NCI-H1436 (cell line): ENCODE measurements around the gene CHST14.
"Not testable (repeated sequence)": the region's sequence is repeated elsewhere in the genome, so short reads cannot be mapped to it uniquely, and the experiment has no call there.

Experiments
- DNase-seq: peaks from one replicate; lab custom pipeline; 2025; lab: John Stamatoyannopoulos, UW

The CHST14 gene

DNA sequence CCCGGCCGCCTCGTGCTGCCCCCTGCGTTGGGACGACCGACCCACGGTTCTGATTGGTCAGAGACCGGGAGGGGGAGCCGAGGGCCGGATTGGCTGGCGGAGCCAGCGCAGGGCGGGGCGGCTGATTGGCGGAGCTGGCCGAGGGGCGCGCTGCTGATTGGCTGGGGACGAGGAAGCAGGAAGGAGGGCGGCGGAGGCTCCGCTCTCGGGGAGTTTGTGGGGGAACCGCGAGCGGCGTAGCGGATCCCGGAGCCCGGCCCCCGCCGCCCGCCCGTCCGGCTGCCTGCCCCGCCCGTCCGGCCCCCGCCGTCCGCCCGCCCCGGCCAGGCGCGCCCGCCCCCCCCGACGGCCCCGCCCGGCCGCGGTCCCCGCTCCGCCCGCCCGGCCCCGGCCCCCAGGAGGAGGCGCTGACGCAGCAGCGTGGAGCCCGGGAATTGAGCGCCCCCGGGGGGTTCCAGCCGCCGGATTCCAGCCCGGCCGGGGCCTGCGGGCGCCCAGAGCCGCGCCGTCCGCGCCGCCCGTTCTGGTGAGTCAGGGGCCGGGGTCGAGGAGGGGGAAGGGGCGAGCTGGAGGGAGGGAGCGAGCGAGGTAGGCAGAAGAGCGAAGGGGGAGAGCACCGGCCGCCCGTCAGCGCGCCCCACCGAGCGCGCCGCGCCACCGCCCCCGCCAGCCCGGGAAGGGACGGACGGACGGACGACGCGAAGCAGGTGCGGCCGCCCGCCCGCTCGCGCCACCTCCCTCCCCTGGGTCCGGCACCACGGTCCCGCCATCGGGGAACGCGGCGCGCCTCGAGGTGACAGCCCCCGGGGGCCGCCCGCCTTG lies 29.8 kb upstream of the CHST14 start, which contains the start of gene BAHD1:
BAHD1 (plus strand) TSS at position 211 of the 822 bp plus-strand sequence. CDS start 17,512 bp downstream, outside the sequence.
- DNase-seq, result peak; percentile 89

DNA sequence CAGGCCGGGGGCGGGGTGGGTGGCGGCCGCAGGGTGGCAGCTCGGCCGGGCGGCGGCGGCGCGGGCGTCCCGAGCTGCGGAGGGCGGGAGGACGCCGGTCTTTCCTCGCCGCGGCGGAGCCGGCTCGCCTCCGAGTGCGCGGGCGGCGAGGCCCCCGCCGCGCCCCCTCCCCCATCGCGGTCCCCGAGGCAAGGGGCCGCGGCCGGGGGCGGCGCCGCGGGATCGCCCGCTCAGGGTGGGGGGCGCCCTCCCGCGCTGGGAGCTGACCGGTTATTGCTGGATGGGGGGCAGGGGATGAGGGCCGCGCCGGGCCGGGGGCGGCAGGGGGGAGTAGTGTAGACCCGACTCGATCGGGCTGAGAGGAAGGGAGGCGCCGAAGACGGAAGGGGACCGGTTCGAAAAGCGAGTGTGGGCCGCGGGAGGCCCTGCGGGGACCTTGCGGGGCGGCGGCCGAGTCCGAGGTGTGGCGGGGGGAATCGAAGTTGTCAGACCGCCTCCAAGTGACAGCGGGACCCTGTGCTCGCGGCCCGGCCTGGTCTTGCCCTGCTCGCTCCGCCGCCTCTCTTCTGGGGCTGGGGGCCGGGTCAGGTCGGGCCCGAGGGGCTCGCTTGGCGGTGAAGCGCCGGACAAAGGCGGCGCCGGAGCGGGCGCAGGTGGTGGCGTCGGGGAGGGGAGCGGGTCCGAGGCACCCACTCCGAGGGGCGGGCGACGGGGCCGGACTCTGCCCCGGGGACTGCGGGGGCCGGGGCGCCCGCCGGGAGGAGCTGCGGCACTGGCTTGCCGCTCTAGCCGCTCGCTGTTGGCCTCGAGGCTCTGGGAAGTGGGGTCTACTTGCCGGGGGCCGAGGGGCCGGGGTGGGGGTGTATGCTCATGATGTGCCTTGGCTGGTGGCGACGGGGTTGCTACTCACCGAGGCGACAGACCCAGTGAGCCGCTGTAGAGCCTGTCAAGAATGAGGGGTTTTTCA lies 28.9 kb upstream of the CHST14 start:
- DNase-seq, result no peak

DNA sequence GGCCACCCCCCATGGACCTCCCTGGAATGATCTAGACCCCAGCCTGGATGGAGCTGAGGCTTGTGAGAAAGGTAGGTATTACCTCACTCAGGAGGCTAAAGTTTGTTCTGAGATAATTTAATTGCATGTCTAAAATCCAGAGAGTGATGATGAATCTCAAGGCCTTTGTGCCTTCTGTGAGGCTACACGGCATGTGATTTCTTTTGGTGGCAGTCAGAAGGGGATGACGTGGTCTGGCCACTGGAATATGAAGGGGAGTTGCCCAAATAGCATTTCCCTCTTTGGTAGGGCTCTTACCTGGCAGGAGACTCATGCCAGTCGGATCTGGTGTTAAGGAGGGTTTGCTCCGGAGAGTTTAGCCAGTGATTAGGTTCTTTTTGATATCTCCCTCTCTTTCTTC lies 27.5 kb upstream of the CHST14 start:
- no peak for DNase-seq

DNA sequence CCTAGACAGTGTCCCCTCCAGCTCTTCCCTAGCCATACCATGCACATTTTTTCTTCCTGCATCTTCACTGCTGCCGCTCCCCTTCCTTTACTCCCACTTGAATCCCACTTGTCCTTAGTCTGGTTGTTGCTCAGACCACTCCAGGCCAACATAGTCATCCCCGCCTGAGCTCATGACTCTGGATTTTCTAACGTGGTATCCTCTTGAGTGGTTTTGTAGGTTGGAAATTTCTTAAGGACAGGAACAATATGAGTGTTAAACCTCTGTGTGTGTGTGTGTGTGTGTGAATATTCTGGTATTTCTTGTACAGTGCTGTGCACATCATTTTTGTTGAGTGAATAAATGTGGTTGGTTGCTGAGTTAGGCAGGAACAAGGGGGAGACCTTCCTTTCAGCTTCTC lies 26.9 kb upstream of the CHST14 start:
- no peak for DNase-seq

DNA sequence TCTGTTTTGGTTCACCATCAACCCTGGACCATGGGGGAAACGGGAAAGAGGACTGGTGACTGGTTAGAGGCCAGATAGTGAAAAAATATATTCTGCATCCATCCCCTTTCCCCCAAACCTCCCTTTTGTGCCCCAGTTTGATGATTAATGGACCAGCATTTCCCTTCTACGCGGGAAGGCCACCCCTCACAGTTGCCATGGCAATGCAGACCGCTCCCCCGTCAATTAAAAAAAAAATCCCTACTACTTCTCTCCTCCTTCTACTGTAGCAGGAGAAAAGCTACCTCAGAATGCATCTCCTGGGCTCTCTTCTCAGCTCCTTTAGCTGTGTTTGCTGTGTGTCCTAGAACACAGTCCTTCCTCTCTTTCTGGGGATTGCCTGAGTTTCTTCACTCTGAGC lies 26.0 kb upstream of the CHST14 start:
- DNase-seq, result no peak

DNA sequence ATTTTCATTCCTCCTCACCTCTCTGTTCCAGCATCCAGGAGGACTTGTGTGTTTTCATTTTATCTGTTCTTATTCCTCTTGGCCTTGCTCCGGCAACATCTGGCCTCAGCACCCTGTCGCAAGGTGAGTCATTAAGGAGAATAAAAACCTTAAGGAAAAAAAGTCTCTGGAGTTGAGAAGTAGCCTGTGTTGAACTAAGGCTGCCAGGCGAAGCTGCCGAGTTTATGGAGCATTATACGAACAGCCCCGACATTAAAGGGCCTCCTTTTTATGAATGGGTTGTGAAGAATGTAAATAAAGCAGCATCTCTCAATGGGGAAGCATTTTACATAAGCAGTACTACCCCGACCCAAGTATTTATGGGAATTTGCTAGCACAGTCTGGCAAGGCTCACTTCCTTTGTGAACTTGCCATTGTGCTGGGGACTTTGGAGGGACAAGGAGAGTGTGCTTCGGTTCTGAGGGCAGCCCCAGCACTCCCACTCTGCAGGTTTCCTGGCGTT lies 25.3 kb upstream of the CHST14 start:
- no peak for DNase-seq

DNA sequence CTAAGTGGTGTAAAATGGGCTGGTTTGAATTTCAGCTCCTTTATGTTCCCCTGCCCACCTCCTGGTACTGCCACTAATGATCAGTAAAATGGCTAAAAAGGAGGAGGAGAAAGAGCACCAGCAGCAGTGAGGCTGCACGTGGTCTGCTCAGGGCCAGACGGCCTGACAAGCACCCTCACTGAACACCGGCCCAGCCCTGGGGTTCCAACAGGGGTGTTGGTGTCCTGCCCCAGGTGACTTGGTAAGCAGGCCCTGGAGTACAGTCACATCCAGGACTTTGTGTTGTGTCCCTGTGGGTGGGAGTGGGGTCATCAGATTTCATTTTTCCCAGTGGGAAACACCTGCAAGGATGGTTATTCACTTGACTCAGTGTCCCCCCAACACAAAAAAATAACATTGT lies 24.6 kb upstream of the CHST14 start:
- DNase-seq, result no peak

DNA sequence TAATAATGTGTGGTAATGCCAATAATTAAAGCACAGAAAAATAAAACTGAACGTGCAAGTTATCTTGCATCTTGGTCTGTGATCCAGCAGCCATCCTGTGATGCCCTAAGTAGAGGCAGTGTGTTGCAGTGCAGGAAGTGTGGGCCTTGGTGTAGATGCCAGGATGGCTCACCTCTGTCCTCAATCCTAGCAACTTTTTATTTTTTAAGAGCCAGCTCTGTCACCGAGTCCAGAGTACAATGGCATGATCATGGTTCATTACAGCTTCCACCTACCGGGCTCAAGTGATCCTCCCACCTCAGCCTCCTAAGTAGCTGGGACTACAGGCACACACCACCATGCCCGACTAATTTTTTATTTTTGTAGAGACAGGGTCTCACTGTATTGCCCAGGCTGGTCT lies 22.4 kb upstream of the CHST14 start:
- DNase-seq, result no peak

DNA sequence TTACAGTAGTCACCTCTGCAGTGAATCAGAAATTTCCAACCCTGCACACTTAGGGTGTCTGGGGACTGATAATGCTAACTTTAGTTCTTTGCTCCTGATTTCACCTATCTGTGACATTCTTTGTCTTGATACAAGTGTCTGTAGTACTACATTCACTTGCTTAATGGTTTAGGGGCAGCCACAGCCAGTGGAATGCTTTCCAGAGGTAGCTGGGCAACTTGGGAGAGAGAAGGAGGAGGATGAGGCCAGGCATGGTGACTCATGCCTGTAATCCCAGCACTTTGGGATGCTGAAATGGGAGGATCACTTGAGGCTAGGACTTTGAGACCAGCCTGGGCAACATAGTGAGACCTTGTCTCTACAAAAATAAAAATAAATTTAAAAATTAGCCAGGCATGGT lies 21.5 kb upstream of the CHST14 start:
- DNase-seq, result no peak

DNA sequence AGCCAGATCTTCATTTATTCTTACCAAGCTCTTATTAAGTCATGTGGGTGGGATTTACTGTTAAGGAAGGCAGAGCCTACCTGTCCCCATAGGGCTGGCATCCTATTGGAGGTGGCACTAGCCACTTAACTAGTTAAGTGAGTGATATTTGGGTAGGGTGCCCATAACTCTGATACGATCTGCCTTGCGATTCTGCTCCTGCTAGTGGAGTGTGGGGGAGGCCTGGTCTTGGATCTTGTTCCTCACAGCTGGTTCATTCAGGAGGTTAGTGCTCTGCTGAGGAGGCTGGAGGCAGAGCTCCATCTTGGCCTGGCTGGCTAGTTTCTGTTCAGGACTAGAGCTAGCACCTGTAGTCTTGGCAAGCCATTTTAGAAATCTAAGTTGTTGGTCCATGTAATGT lies 20.7 kb upstream of the CHST14 start:
- DNase-seq, result no peak

DNA sequence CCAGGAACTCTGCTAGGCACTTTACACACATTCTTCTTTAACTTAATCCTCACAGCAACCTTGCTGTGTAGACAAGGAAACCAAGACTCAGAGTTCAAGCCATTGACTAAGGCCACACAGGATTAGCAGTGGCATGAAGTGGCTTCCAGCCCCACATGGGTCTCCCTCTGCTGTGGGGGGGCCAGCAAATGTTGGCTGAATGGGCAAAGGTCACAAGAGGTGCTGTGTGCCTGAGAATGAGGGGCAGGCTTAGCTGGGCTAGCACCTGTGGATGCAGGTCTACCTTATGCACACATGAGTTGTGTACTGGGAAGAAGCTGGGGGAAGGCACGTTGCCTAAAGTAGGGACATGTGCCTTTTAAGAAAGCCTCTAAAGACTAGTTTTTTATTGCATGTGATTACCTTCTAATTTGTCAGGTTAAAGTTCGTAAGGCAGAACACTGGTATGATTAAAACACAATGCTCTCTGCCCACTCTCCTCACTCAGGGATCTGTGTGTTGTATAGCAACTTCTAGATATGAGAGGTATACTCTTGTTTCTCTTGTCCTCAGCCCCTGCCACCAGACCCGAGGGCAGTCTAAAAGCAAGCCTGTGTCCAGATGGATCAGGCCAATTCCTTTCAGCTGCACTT lies 19.1 kb upstream of the CHST14 start:
- no peak for DNase-seq

DNA sequence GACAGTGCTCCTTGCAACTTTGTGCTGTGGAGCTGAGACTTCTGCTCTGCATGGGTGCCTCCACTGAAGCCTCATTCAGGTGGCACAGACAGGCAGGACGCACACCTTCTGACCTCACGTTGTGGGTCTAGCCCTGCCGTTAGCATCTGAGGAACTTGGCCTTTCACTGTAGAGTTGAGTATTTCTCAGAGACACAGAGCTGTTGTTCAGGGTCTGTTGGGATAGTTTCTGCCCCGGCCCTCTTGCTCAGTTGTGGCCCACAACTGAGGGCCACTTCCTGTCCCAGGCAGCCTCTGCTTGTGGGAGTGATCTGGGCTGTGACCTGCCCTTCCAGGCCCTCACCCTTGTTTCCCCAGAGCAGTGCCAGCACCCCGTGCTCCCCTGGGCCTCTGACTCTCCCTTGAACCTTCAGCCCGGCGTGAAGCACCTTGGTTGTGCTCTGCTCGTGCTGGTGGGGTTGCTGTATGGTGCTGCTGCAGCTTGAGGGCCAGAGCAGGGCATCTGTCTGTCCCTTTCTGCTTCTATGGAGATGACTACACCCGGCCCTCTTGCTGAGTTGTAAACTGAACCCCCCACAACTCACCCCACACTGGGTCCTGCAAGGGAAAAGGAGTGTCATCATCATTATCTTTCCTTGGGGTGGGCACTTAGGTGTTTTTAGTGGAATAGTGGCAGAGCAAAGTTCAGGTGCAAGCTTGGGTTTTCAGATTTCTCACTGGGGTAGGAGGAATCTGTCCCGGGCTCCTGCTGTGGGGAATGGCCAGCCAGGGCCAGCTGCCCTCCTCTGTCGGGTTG lies 18.3 kb upstream of the CHST14 start:
- no peak for DNase-seq

DNA sequence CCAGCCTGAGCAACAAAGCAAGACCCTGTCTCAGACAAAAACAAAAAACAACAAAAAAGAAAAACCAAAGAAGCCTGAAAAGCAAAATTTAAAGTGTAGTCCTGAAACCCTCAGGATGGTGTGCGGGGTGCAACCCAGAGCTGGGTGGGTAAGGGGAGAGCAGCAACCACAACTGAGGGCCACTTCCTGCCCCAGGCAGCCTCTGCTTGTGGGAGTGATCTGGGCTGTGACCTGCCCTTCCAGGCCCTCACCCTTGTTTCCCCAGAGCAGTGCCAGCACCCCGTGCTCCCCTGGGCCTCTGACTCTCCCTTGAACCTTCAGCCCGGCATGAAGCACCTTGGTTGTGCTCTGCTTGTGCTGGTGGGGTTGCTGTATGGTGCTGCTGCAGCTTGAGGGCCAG lies 16.8 kb upstream of the CHST14 start:
- DNase-seq, result not testable (repeated sequence)

DNA sequence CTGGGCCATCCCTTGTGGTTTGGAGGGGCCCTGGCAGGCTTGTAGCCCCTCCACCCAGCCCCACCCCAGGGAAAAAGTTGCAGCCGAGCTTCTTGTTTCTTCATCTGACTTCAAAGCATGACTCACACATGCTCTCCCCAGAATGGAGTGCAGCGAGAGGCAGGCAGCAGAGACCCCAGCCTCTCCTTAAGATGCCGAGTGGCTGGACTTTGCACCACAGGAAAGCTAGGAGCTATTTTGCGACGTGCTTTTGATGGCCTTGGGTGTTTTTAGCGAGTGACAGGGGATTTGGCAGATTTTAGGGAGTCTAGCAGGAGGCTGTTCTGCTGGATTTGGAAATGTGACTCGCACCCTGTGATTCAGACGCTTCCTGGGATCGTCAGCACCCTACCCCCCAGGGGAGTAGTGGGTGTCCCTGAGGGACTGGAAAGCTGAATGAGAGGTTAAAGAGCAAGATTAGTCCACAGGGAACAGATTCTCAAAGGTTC lies 15.8 kb upstream of the CHST14 start:
- DNase-seq, result no peak

DNA sequence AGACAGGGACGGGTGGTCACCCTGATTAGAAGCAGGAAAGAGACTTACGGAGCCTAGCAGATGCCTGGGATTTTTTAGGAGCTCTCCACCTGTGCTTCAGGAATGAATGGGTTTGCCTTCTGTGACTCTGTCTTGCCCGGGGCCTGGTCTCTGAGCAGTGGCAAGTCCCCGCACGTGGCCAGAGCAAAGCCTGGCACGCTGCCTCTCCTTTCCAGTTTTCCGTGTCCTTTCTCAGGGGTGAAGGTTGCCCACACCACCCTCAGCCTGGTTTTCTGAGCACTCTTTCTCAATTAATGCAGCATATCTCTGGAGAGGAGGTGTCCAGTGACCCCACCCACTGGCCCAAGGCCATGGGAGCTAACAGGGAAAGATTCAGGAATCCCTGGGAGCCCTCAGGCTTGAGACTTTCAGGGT lies 14.5 kb upstream of the CHST14 start:
- DNase-seq, result no peak

DNA sequence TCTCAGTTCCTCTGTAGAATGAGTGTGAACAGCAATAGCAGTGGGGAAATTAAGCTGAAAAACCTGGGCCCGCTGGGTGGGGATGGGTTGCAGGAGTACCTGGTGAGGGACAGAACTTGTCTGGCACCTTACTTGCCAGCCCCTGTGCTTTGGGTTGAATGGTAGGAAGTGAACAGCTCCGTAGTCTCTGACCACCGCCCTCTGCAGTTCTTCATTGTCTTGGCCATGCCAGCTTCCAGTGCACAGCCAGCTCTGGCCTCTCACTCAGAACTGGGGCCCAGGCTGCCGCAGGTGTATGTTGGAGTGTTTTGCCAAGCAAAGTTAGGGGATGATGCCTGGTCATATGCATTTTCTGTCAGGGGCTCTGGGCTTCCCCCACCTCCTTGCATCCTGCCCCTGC lies 14.0 kb upstream of the CHST14 start:
- no peak for DNase-seq

DNA sequence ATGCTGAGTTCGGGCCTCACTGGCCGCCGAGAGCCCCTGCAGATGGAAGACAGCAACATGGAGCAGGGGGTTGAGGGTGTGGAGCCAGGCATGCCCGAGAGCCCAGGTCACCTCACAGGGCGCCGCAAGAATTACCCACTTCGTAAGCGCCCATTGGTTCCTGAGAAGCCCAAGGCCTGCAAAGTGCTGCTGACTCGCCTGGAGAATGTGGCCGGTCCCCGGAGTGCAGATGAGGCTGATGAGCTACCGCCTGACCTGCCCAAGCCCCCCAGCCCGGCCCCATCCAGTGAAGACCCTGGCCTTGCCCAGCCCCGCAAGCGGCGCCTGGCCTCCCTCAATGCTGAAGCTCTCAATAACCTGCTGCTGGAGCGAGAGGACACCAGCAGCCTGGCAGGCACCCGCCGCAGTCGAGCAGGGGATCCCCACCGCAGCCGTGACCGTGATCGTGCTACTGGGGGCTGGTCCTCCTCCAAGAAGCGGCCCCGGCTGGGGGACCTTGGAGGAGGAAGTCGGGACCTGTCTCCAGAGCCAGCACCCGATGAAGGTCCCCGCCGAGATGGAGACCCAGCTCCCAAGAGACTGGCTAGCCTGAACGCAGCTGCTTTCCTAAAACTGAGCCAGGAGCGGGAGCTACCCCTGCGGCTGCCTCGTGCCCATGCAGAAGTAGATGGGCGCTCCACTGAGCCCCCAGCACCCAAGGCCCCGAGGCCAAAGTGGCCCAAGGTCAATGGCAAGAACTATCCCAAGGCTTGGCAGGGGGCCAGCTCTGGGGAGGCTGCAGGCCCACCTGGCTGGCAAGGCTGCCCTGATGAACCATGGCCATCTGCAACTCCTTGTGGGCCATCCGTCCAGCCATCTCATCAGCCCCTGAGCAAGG lies 12.1 kb upstream of the CHST14 start:
- no peak for DNase-seq

DNA sequence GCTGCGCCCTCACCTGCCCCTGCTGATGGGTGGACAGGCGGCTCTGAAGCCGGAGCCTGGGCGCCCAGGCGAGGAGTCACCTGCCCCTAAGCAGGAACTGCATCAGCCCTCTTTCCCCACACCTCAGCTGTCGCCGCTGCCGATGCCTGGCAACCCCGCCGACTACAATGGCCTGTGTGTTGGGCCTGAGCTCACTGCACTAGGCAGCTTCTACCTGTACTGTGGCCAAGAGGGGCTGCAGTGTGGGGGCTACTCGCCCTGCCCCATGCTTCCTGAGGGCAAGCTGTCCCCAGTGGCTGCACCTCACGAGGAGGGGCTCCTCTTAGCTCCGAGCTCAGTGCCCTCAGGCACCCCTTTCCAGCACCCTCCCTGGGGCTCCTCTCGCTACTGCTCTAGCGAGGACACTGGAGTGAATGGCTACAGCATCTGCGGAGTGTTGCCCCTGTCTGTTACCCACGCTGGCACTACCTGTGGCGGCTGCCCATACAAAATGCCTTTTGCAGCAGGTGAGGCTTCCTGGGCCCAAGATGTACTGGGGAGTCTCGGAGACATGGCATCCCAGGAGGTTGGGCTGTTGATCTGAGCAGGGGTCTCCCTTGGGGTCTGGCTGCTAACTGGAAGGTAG lies 11.3 kb upstream of the CHST14 start:
- DNase-seq, result no peak

DNA sequence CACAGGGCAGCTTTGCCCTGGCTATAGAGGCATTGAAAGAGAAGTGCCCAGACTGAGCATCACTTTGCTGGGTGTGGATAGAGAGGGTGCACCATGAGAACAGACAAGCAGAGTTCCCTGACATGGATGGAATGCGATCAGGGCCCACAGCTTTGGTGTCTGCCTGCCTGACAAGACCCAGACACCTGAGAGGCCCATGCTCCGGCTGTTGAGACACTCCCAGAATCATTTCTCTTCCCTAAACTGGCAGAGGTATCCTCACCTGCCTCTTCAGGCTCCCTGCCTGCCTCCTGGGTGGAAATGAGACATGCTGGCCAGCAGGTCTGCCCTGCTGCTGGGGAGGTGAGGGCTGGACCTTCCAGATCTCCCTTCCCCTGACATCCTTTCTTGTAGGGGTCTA lies 10.4 kb upstream of the CHST14 start:
- DNase-seq, result no peak

DNA sequence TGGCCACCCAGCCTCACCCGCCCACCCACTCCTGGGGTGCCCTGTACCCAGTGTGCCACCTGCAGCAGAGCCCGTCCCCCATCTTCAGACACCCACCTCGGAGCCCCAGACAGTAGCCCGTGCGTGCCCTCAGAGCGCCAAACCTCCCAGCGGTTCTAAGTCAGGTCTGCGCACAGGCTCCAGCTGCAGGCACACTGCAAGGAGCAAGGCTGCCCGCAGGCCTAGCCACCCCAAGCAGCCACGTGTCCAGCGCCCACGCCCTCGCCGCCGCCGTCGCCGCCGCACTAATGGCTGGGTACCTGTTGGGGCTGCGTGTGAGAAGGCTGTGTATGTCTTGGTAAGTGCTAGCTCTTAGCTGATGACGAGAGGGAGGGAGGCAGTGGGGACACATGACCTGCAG lies 8.8 kb upstream of the CHST14 start:
- no peak for DNase-seq
